ENCODE data around the gene RAB11A.

The RAB11A gene

DNA sequence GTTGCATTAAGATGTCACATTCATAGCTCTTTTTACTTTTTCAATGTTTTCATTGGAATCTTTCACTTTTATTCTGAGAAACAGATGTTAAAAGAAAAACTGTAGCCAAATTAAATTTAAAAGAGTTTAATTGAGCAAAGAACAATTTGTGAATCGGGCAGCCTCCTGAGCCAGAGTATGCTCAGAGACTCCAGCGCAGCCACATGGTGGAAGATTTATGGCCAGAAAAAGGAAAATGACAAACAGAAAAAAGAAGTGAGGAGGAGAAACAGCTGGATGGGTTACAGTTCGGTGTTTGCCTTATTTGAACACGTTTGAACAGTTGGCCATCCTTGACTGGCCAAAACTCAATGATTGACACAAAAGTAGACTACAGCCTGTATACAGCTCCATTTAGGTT, 33.8 kb upstream of the RAB11A start:
- DNase-seq (ENCODE audit: extremely low read depth, low read depth), result no peak
- TF ChIP-seq, protein P1, sequence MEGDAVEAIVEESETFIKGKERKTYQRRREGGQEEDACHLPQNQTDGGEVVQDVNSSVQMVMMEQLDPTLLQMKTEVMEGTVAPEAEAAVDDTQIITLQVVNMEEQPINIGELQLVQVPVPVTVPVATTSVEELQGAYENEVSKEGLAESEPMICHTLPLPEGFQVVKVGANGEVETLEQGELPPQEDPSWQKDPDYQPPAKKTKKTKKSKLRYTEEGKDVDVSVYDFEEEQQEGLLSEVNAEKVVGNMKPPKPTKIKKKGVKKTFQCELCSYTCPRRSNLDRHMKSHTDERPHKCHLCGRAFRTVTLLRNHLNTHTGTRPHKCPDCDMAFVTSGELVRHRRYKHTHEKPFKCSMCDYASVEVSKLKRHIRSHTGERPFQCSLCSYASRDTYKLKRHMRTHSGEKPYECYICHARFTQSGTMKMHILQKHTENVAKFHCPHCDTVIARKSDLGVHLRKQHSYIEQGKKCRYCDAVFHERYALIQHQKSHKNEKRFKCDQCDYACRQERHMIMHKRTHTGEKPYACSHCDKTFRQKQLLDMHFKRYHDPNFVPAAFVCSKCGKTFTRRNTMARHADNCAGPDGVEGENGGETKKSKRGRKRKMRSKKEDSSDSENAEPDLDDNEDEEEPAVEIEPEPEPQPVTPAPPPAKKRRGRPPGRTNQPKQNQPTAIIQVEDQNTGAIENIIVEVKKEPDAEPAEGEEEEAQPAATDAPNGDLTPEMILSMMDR (IDR thresholded peaks at IDR 0.05; ENCODE audit: low read depth, low read length, missing control alignments), result no peak

DNA sequence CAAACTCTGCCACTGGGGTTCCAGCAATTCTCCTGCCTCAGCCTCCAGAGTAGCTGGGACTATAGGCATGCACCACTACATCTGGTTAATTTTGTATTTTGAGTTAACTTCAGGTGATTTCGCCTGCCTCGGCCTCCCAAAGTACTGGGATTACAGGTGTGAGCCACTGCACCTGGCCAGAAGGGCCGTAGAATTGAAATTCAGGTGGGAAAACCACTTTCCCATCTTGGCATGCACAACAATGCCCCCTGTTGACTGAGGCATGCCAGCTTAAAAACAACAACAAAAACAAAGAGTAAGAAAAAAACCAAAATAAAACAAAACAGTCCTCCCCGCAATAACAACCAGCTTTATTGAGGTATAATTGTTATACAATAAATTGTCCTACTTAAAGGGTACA, 32.6 kb upstream of the RAB11A start:
- TF ChIP-seq, protein P1 (IDR thresholded peaks at IDR 0.05; ENCODE audit: low read depth, low read length, missing control alignments), result peak; percentile 24
- no peak for DNase-seq (ENCODE audit: extremely low read depth, low read depth)
- H3K4me3 ChIP-seq (replicated peaks; ENCODE audit: low read depth, low read length), result no peak overlapping the region

More for the DNA sequence above, 33.8 kb upstream of the RAB11A start:
- H3K4me3 ChIP-seq (replicated peaks; ENCODE audit: low read depth, low read length), result no peak overlapping the region

GRCh38 chr15:65837301-65838294, 31.7 kb upstream of the RAB11A start:
- no peak overlapping the region for H3K4me3 ChIP-seq (replicated peaks; ENCODE audit: low read depth, low read length)
- TF ChIP-seq, protein P1 (IDR thresholded peaks at IDR 0.05; ENCODE audit: low read depth, low read length, missing control alignments), result no peak
- no peak for DNase-seq (ENCODE audit: extremely low read depth, low read depth)

GRCh38 chr15:65839354-65839901, 29.9 kb upstream of the RAB11A start:
- no peak overlapping the region for H3K4me3 ChIP-seq (replicated peaks; ENCODE audit: low read depth, low read length)
- TF ChIP-seq, protein P1 (IDR thresholded peaks at IDR 0.05; ENCODE audit: low read depth, low read length, missing control alignments), result no peak
- no peak for DNase-seq (ENCODE audit: extremely low read depth, low read depth)

DNA sequence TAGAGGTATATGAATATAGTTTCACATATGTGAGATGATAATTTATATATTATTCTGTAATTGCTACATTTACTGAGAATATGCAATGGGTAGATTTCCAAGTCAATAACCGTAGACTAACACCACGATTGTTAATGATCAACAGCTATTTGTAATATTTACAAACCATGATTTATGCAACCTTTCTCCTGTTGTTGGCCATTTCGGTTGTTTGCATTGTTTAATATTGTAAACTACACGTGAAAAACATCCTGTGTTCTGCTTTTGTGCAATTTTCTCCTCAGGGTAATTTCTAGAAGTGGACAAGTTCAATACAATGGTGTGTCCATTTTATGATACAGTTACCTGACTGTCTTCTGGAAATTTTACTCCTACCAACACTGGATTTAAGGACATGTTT, 29.3 kb upstream of the RAB11A start:
- H3K4me3 ChIP-seq (replicated peaks; ENCODE audit: low read depth, low read length), result no peak overlapping the region
- DNase-seq (ENCODE audit: extremely low read depth, low read depth), result no peak
- TF ChIP-seq, protein P1 (IDR thresholded peaks at IDR 0.05; ENCODE audit: low read depth, low read length, missing control alignments), result no peak

DNA sequence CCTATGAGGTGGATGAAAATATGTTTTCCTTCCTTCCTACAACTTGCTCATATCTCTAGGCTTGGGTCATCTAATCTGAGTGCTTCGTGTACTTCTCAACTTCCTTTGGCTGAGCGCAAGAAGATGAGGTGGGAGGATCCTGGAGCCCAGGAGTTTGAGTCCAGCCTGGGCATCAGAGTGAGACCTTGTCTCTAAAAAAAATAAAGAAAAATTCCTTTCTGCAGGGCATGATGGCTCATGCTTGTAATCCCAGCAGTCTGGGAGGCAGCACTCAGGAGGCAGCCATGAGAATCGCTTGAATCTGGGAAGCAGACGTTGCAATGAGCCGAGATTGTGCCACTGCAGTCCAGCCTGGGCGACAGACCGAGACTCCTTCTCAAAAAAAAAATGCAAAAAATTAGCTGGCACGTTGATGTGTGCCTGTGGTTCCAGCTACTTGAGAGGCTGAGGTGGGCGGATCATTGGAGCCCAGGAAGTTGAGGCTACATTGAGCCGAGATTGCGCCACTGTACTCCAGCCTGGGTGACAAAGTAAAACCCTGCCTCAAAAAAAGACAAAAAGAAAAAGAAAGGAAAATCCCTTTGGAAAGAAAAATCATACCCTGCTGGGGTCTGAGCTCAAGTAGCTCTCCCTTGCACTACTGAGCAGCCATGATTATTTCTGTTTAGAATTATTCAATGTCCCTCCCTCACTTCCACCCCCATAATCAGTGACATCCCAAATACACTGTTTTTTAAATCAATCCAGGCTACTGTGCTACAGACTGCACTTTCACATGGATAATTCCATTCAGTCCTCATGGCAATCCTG, 28.0 kb upstream of the RAB11A start:
- TF ChIP-seq, protein P1 (IDR thresholded peaks at IDR 0.05; ENCODE audit: low read depth, low read length, missing control alignments), result no peak
- no peak for DNase-seq (ENCODE audit: extremely low read depth, low read depth)
- no peak overlapping the region for H3K4me3 ChIP-seq (replicated peaks; ENCODE audit: low read depth, low read length)

All from HFF-Myc (cell line).